SIG-M5 treated with dmso at 0.1 percent for 504 hours (cell line): Measurements from ENCODE around the gene PGLYRP2.
"Not testable (repeated sequence)": the region's sequence is repeated elsewhere in the genome, so short reads cannot be mapped to it uniquely, and the experiment has no call there.

ENCODE experiments used
- DNase-seq: peaks from one replicate; lab custom pipeline; 2025; ENCODE audit not compliant: unreplicated experiment; lab: John Stamatoyannopoulos, UW

PGLYRP2 gene

GRCh38 chr19:15479391-15480345, at the start of gene PGLYRP2:
TSS of gene PGLYRP2 (minus strand) at chr19:15479501. CDS start at chr19:15479371, 130 bp downstream.
- peak; percentile 12 for DNase-seq

GRCh38 chr19:15527705-15528104, 48.4 kb upstream of the PGLYRP2 start:
- DNase-seq: no peak

GRCh38 chr19:15526408-15526807, 47.1 kb upstream of the PGLYRP2 start:
- no peak for DNase-seq

- DNase-seq: no peak
Observed at GRCh38 chr19:15525291-15525690, 46.0 kb upstream of the PGLYRP2 start.

GRCh38 chr19:15524781-15525180, 45.5 kb upstream of the PGLYRP2 start:
- no peak for DNase-seq

- no peak for DNase-seq
Observed at GRCh38 chr19:15519433-15519976, 40.2 kb upstream of the PGLYRP2 start.

GRCh38 chr19:15517778-15518177, 38.5 kb upstream of the PGLYRP2 start:
- no peak for DNase-seq

GRCh38 chr19:15516363-15516762, 37.1 kb upstream of the PGLYRP2 start:
- DNase-seq: no peak

- not testable (repeated sequence) for DNase-seq
Observed at GRCh38 chr19:15515227-15515625, 35.9 kb upstream of the PGLYRP2 start.

GRCh38 chr19:15511671-15512424, 32.5 kb upstream of the PGLYRP2 start:
- no peak for DNase-seq

GRCh38 chr19:15508035-15508710, 28.9 kb upstream of the PGLYRP2 start, which contains the start of gene CYP4F22:
TSS of gene CYP4F22 (plus strand) at chr19:15508525. CDS start at chr19:15525337, 16,812 bp downstream.
- no peak for DNase-seq

- DNase-seq: no peak
Observed at GRCh38 chr19:15507068-15508034, 28.1 kb upstream of the PGLYRP2 start.

GRCh38 chr19:15506074-15506571, 26.8 kb upstream of the PGLYRP2 start:
- no peak for DNase-seq

GRCh38 chr19:15502264-15502663, 23.0 kb upstream of the PGLYRP2 start:
- DNase-seq: no peak

GRCh38 chr19:15501596-15501995, 22.3 kb upstream of the PGLYRP2 start:
- DNase-seq: no peak

- DNase-seq: no peak
Observed at GRCh38 chr19:15498910-15499309, 19.6 kb upstream of the PGLYRP2 start.

GRCh38 chr19:15498156-15498858, 19.0 kb upstream of the PGLYRP2 start:
- DNase-seq: no peak

GRCh38 chr19:15495151-15495550, 15.8 kb upstream of the PGLYRP2 start:
- no peak for DNase-seq
